IPS-11a (cell line): ENCODE results near the gene TMEM26.

Experiments
- H3K4me3 ChIP-seq: one replicate; pipeline ENCODE4 v1.5.1; 2013; ENCODE audit warnings: low read depth, low read length, control low read depth

Gene TMEM26

DNA sequence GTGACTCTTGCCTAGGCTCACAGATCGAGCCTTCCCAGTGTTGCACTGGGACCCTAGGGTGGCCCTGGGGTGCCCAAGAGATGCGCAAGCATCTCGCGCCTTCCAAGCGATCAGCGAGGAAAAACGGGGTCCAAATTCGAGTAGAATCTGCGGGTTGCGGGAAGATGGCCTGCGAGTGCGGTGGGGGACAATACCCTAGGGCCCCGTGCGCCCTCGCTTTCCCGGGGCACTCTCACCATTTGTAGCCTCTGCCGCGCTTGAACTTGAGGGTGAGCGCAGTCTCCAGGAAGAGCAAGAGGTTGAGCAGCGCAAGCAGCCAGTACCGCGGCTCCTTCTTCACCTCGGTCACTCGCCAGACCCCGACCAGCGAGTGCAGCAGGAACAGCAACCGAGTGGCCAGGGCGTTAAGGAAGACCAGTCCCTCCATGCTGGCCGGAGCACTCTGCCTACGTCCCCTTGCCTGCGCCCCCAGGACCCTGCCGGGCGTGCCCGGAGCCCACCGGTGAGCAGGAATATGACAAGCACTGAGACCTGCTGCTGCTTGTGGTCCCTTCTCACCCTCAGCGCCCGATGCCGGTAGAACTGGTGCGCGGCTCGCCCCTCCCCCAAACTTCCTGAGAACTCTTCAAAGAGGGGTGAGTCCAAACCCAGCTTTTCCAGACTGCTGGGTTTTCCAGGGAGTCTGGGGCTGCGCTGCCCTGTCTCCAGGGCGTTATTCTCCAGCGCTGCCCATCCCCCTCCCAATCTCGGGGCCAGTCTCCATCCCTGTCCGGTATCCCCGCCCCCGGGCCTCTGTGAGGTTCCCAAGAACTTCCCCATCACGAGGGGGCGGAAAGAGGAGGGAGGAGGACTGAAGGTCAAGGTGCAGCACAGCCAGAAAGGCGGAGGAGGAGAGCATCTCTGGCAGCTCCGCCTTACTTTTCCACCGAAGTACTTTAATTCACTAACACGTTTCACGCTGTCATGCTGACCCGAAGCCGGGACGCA lies at the start of gene TMEM26:
TMEM26 (minus strand) TSS at position 727 of the 987 bp plus-strand sequence; CDS start at position 427, 300 bp downstream.
- peak within 1 kb of the TSS; percentile 73 for H3K4me3 ChIP-seq

DNA sequence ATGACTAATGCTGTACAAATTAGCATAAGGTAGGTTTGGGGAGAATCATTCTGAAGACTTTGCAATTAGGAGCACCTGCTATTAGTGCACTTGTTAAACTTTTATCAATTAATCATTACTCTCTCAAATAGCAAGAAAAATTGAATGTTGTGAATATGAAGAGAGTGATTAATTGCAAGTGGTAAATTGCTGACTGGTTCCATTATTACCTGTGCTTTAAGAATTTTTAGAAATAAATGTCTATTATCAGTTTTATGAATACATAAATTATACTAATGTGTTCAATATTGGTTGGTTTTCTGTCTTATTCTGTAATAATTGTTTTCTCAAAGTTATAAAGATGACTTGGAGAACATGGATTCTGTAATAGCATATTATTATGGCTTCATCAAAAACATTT lies 47.3 kb upstream of the TMEM26 start:
- H3K4me3 ChIP-seq: no peak overlapping the region

DNA sequence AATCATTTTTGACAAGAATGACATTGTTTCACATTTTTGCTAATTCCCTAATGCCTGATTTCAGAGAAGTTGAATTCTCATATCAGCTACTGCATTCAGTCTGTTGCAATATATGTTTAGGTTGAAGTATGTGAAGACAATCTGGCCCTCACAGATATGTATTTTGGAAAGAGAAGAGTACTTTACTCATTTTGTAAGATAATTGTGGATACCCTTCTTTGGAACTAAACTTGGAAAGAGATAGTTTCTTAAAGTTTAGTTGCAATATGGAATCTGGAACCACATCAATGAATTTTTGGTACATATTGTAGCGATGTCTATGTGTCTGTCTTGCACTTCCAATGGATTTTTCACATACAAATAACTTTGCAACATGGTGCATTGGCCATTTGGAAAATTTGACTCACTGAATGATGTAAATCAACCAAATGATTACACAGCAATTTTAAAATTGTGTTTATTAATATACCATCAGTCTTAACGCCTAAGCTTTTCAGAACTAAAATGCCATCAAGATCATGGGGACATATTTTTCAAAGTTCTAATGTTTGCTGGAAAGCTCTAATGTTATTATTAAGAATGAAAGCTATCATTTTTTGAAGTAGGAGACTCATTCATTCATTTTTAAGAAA lies 39.3 kb upstream of the TMEM26 start:
- no peak overlapping the region for H3K4me3 ChIP-seq

DNA sequence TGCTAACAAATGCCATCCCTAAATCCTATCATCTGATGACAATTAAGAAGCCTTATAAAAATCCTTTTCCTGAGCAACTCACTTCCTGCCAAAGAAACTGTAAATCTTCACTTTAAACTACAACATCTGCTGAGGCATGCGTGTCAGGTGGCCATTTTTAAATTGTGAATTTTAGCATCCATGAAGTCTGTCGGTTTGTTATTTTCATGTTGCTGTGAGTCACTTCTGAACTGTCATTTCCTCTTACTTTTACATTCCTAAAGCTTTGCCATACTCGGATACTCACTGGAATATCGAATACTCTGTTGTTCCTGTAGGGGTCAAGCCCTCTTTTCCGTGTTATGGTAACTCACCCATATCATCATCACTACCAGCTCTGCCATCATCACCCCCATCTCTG lies 34.3 kb upstream of the TMEM26 start:
- no peak overlapping the region for H3K4me3 ChIP-seq

DNA sequence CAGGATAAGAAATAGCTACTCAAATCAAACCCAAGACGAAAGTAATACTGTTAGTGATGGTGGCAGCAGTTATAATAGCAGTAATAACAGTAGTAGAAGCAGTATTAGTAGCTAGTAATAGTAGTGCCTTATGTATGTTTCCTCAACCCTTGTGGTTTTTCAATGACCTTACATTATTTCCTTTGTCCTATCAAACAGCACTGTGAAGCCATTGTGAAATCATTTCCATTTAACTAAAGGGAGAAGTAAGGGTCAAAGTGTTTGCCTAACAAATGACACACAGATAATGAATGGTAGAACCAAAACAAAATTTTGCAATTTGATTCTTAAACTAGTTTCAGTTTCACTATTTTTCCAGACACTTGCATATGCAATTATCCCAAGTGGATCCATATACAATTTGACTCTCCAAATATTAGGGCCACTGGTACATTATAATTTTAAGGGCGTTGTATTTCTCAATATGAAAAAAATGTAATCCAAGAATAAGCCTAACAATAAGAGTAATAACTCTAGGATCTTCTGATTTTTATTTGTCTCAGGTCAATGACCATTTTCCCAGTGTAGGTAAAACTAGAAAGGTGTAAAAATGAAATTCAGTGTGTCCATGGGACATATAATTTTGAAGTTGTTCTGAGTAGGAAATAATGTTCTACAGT lies 33.7 kb upstream of the TMEM26 start:
- no peak overlapping the region for H3K4me3 ChIP-seq

DNA sequence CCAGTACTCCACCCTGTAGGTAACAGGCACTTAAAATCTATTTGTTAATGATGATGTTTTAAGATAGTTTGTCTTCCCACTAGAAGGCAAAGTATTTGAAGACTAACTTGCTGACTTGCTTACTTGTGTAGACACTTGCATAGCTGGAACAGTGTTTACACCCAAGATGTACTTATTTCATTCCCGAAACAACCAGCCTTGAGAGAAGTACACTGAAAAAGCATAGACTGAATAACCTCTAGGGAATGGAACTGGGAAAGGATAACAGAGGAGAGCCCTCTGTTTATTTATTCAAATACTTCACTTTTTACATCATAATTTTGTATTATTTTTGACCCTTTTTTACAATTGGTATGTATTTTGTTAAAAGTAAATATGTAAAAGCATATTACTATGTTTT lies 33.1 kb upstream of the TMEM26 start:
- no peak overlapping the region for H3K4me3 ChIP-seq

DNA sequence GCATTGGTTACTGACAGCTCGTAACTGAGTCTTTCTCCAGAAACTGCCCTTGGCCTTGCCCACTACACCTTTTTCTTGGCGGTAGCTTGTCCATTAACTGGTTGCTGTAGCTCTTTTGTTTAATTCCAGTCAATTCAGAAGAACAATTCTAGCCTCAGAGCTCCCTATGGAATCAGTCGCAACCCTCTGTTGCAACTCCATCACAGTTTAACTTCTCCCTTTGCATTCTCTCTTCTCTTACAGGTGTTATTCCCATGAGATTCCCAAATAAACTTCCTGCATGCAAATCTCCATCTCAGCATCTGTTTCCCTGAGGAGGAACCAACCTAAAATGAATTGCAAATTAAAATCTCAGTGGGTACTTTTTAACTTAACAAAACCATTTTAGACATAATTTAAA lies 28.4 kb upstream of the TMEM26 start:
- H3K4me3 ChIP-seq: no peak overlapping the region

DNA sequence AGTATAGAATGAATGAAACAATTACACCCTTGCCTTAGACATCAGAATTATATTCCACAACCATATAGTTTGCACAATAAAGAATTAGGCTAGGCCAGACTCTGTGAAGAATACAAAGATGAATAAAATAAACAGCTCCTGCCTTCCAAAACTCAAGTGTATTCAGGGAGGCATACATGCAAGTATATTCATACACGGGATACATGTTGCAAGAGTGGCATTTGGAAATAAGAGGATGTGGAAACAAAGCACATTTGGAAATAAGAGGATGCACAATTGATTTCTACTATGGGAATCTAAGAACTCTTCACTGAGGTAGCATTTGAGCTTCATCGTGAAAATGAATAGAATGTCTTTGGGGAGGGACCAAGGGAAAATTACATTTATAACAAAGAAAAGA lies 27.0 kb upstream of the TMEM26 start:
- no peak overlapping the region for H3K4me3 ChIP-seq

DNA sequence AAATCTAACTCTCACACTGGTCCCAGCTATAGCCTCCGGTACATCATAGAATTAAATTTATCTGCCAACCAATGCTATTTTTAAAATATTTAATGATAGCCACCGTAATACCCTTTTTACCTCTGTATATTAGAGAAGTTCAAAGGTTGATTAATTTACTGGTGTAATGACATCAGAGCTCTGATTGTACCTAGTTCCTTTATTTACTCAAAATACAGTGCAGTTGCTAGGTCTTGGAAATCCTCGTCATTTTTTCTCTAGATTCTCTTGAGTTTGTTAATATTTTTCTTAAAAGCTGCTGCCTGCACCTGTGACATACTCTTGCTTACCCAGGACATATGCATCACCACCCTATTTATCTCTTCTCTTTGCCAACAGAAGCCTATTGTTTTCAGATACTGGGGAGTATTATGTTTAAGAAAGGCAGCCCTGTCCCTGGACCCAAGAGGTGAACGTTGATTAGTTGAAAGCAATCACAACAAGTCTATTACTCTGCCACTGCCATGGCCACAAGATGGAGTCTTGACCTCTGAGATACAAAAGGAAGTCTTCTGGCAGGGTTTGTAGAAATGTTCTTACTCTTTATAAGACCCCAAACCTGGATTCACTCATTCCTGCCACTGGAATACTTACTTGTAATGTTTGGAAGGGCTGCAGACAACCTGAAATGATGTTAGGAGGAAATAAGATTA lies 25.6 kb upstream of the TMEM26 start:
- H3K4me3 ChIP-seq: no peak overlapping the region

DNA sequence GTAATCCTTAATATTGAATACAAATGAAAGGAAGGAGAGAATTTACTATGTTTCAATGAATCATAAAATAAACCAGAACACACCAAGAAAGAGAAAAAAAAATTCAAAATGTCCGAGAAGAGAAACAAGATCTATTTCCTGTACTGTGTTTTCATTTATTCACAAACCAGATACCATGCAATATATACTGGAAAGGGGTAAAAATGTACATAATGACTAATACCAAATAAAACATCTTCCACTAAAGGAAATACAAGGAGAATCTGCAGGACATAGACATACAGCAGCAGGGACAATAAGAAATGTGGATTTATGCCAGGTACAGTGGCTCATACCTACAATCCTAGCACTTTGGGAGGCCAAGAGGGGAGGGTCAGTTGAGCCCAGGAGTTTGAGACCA lies 24.3 kb upstream of the TMEM26 start:
- H3K4me3 ChIP-seq: no peak overlapping the region

DNA sequence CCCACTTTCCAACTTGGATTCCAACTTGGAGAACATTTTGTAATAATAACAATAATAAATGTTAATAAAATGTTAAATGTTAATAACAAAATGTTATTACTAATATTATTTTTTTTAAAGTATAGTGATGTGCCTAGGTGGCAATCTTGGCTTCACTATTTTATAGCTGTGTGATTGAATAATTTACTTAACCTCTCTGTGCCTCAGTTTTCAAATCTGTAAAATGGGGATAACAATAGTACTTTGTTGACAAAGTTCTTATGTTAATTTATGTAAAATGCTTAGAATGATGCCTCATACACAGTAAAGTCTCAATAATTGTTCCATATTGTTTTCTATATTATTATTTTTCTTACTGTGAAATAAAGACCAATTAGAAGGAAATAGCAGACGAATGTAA lies 23.3 kb upstream of the TMEM26 start:
- H3K4me3 ChIP-seq: no peak overlapping the region

DNA sequence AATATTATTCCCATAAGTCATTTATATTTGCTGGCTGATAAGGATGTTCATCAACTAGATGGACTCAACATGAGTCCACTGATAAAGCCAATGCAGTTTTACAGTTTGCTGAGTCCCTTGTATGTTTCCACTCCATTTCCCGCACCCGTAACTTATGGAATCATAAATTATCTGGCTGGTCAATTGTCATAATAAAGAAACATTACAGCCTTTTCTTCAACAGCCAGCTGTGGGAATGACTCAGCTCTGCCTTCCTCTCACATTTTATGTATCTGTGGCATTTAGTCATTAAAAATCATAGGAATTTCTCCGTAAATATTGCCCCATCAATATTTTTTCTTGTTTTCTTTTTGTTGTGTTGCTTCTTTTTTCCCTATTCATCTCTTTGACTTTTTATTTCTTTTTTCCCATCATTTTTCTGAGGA lies 22.3 kb upstream of the TMEM26 start:
- no peak overlapping the region for H3K4me3 ChIP-seq

DNA sequence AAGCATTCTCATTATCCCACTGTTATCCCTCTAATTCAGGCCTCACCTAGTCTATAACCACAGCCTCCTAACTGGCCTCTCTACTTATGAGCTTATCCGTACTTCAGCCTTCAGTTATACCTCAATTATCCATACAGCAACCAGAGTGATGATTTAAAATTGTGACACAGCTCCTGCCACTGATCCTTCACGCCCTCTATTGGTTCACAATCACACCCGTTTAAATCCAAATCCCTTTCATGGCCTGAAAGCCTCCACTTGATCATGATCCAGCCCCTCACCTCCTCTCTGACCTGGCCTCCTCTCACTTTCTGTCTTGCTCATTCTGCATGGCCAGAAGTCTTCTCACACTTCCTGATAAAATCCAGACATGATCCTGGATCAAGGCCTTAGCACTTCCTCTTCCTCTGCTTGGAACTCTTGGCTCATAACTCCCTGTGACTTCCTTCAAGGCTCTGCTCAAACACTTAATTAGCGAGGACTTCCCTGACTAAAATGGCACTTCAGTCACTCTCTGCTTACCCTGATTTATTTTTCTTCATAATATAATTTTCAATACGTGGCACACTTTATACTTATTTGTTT lies 19.0 kb upstream of the TMEM26 start:
- no peak overlapping the region for H3K4me3 ChIP-seq

DNA sequence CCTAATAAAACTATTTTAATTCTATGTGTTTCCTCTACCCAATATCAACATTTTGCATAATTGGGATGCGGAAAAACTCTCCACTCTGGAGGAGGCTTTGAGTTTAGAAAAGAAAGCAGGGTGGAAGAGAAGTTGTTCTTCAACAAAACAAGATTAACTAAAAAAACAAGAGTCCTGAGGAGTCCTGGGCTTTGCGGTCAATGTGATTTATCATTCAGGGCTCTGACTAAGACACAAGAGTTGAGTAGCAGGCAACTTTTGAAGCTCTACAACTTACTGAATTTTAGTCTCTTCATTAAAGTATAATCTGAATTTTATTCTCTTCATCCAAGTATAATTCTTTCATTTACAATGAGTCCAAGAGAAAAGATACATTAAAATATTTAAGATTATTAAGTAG lies 18.3 kb upstream of the TMEM26 start:
- no peak overlapping the region for H3K4me3 ChIP-seq

DNA sequence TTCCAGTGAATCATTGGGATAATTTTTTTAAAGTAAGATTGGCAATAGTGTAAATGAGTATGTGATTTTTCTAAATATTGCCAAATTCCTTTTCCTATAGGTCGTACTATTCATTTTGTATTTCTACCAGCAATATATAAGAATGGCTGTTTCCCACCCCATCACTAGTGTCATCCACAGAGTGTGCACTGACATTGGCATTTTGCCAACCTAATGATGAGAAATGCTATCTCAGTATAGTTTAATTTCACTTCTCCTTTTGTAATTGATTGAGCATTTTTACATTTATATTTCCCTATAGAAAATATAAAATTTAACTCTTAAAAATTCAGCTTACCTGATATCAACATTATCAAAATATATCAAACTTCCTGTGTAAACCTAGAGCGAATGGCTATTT lies 17.6 kb upstream of the TMEM26 start:
- H3K4me3 ChIP-seq: no peak overlapping the region

DNA sequence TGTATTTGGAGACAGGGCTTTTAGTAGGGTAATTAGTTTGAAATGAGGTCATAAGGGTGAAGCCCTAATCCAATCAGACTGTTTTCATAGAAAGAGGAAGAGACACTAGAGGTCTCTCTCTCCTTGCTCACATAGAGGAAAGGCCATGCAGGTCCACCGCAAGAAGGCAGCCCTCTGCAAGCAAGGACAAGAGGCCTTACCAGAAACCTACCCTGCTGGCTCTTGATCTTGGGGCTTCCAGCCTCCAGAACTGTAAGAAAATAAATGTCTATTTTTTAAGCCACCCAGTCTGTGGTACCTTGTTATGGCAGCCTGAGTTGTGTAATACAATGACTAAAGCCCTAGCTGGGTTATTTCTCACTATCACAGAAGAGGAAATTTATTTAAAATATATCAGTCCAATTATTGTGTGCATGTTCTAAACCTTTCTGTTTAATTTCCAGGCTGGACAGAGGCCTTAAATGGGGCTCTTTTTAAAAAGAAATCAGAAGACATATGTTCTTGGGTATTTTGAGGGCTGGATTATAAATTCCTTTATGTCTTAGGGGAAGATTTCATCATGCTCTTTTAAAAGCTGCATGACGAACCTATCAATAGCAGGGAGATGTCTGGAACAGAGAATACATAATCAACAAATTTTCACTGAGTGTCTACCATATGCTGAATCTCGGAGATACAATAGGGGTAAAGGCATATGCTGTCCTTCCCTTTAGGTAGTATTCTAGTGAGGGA lies 12.9 kb upstream of the TMEM26 start:
- no peak overlapping the region for H3K4me3 ChIP-seq

DNA sequence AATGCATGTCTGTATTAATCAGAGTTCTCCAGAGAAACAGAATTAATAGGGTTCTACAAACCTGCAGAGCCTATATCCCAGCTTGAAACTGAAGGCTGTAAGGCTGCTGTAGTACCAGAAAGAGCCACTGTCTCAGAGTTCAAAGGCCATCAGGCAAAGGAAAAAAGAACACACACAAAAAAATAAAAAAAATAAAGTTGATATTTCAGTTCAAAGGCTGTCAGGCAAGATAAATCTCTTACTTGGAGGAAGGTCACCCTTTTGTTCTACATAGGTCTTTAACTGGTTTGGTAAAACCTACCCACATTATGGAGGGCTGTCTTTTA lies 12.0 kb upstream of the TMEM26 start:
- H3K4me3 ChIP-seq: no peak overlapping the region

DNA sequence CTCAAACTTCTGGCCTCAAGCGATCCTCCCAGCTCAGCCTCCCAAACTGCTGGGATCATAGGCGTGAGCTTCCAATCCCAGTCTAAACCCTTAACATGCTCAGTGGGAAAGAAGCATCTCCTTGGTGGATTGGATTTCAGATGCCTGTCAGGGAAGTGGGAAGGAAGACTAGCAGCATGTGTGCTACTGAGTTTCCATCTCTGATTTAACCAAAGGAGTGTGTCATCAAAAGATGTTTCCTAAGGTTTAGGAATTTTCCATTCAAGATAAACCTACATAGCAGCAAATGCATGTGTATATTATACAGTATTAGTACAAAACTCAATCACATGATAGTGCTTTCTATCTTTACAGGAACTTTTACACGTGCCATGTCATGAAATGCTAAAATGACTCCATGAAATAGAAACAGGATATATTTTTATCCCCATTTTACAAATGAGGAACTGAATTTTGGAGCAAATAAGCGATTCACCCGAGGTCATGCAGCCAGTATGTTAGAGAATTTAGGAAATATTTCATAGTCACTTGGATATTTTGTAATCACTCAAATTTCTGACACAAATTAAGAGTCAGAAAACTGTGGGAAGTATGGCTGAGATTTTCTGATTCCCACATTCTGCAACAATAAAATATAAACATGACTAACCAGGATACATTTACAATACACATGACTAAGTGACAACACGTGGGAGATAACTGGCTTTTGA lies 11.4 kb upstream of the TMEM26 start:
- H3K4me3 ChIP-seq: no peak overlapping the region

DNA sequence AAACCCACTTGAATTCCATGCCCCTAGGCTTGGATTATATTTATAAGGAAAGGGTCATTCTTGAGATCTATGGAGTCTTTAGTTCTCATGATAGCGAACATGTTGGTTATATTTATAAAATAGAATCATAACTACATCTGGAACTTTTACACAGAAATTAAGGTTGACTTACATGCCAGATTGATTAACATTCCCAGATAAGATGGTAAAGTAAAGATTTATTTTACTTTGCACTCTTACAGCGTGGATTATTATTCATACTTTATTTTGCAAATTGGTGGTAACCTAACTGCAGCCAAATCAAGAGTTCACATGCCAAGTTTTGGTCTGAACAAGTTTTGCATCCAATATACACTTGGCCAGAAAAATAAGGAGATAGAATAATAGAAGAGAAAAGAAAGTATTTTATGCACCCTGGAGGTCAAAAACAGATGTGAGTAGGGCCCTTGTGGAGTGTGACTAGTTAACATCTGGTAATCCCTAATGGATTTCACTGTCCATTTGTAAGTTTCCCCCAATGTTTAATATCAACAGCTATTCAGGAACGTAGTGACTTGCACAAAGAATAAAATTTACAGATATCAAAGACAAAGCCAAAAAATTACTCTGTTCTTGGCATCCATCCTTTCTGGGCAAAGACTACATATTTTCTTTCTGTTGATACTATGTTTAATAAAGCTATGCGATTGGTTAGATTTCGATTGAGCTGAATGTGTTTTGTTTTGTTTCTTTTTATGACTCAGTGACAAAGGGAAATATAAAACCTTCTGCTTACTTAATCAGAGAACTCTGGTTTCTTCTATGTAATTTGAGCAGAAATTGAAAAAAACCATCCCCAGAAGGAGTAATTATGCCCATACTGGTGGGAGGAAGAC lies 10.1 kb upstream of the TMEM26 start:
- no peak overlapping the region for H3K4me3 ChIP-seq
